OCI-M2 (cell line): Measurements from ENCODE around the gene COPZ1.
"Not testable (repeated sequence)": the region's sequence is repeated elsewhere in the genome, so short reads cannot be mapped to it uniquely, and the experiment has no call there.

Experiments used
- DNase-seq: peaks from one replicate; lab custom pipeline; 2025; ENCODE audit not compliant: unreplicated experiment; lab: John Stamatoyannopoulos, UW

Gene COPZ1

DNA sequence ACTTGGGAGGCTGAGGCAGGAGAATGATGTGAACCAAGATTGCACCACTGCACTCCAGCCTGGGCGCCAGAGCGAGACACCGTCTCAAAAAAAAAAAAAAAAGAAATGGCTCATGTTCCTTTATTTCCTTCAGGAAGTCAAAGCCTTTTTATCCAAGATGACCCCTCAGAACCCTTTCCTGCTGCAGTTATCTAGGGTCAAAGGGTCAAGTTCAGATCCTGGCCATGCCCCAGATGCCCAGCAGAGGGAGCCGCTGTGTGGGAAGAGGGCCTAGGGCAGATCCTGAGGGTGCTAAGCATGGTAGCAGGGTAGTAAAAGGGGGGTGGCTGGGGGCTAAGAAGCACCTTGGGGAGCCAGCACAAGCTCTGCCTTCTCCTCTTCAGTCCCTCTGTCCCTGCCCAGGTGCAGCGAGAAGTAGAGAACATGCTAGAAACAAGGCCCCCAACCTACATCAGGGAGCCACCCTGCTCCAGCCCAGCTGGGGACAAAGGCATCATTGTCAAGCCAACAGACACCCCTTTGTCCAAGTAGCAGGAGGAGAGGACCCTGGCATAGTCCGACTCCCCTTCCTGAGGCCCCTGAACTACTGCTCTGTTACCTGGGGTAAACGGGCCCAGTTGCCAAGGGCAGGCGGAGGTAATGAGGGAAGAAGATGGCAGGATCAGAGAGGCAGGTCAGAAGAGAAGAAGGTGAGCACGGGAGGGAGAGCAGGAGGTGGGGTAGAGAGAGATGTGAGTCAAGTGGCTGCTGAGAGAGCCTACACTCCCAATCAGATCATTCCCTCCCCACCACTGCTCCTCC, 30.6 kb upstream of the COPZ1 start:
- DNase-seq = no peak

- DNase-seq = no peak
Measured at GRCh38 chr12:54294953-54295566, 29.9 kb upstream of the COPZ1 start.

GRCh38 chr12:54296393-54297099, 28.4 kb upstream of the COPZ1 start:
- peak; percentile 56 for DNase-seq

DNA sequence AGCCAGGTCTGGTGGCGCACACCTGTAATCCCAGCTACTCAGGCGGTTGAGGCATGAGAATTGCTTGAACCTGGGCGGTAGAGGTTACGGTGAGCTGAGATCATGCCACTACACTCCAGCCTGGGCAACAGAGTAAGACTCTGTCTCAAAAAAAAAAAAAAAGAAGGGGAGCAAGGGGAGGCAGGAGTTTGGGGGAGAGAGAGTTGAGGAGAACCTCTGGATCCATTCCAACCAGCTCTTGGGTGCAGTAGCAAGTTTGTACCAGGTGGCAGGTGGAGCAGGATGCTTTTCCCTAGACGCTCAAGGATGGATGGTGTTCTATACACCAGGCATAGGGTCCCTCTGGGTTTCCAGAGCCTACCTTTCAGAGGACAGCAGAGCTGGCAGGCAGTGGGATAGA, 26.0 kb upstream of the COPZ1 start:
- no peak for DNase-seq

DNA sequence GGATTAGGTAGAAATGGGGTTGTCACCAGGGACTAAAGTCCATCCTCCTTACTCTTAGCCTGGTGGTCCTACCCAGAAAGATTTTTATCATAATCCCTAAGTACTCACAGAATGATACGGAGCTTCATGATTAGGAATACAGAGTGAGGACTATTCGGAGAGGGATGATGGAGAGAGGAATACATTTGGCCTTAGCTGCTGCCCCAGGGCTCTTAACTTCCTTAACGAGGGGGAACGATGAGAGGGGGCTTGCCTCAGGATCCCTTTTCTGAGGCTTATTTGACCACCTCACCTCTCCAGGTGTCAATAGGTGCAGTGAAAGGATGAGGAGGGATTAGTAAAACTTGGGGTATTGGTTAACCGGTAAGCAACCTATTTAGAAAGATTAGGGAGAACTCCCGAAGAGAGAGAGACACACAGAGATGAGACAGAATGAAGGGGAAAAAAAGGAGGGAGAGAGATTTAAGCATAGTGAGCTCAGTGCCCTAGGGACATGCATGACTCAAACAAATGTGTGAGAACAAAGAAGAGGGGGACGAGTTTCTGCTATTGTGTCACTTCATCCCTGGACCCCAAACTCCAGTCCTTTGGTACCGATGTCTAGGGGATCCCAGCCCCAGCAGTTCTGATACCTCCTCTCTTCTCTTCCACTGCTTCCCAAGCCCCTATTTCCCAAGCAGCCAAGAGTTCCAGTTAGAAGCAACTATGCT, 25.3 kb upstream of the COPZ1 start:
- no peak for DNase-seq

GRCh38 chr12:54300225-54300731, 24.7 kb upstream of the COPZ1 start:
- DNase-seq = no peak

GRCh38 chr12:54300732-54301427, 24.1 kb upstream of the COPZ1 start, which contains the start of gene NFE2:
Gene NFE2 (minus strand): TSS chr12:54301015. CDS start chr12:54295248, 5,767 bp downstream.
- DNase-seq = no peak

DNA sequence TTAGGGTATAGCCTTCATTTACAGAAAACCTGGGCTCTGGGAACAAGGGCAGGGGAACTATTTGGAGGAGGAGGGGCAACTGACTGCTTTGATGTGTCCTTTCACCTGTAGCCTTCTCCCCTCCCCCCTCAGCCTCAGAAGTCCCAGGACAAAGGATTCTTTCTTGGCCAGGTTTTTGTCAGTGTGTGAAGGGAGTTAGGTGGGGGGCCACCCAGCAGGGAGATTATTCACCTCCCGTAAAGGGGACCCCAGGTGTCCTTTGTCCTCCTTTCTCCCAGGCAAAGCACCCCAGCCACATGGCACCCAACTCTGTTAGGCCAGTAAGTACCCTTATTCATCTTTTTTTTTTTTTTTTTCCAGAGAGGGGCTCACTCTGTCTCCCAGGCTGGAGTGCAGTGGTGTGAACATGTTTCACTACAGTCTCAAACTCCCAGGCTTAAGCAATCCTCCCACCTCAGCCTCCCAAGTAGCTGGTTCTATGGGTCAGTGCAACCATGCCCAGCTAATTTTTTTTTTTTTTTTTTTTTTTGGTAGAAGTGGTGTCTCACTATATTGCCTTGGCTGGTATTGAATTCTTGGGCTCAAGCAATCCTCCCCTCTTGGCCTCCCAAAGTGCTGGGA, 23.4 kb upstream of the COPZ1 start:
- DNase-seq = no peak

GRCh38 chr12:54303640-54304039, 21.3 kb upstream of the COPZ1 start:
- DNase-seq = no peak

DNA sequence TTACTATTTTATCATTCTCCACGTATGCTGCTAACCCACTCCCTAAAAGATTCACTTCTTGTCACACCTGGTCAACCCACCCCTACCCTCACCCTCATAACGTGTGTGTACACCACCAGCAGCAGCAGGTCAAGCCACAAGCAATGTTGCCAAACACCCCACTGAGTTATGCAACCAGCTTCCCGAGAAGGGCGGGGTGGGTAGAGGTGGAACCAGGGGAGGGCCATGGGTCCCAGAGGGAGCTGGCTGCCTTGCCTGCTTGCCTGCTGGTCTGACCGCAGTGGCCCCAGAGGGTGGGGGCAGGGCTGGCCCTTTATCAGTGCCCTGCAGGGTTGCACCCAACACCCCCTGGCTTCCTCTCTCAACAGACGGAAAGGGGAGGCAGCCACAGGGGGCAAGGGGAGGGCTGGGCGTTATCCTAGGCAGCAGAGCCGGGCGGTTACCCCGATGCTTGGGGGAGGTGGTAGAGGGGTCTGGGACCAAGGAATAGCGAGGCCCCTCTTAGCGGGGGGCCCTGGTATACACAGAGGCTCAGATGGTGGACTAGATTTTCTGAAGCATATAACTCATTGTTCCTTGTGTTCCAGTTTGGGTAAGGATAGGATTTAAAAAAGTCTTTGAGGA, 20.6 kb upstream of the COPZ1 start:
- DNase-seq = peak; percentile 86

DNA sequence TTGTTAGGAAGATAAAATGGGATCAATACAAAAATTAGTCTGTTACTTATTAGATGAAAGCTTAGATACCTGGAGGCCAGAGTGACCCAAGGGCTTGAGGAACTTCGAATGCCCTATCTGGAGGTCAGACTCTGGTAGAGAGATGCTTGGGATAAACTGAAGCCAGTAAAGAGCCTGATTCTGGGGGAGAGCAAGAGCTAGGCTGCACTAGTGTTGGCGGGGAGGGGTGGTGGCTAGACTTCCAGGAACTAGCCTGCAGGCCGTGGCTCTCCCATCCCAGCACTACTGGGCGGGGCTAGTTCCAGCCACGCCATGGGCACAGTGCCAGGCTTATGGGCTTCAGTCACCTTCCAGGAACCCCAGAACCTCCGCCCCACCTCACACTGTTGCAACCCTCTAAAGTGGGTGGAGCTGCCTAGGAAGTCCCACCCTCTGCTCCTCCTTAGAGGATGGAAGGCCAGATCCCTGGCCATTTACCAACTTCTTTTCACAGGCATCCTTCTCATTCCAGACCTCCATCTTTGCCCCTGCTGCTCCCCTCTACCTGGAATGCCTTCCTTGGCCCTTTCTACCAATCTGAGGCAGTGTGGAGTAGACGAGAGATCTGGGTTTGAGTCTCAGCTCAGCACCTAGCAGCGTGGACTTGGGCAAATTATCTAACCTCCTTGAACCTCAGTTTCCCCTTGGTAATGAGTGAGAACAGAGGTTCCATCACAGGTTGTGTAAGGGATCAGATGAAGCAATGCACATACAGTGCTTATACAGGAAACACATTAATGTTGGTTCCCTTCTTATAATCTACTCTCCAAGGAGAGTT, 17.8 kb upstream of the COPZ1 start:
- no peak for DNase-seq

DNA sequence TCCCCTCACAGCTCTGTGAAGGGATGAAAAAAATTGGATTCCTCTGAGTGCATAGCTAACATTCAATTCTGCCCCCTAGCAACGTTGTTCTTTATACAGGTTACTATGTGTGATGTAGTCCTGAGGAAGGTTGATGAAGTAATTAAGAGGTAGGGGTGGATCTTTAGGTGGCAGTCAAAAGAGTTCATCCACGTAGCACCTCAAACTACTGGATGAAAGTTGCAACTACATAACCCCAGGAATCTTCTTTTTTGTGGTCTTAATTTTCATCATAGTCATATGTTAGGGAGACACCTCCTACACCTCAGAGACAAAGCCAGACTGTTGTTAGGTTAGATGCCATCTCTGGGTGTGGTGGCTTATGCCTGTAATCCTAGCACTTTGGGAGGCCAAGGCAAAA, 13.9 kb upstream of the COPZ1 start:
- DNase-seq = no peak

DNA sequence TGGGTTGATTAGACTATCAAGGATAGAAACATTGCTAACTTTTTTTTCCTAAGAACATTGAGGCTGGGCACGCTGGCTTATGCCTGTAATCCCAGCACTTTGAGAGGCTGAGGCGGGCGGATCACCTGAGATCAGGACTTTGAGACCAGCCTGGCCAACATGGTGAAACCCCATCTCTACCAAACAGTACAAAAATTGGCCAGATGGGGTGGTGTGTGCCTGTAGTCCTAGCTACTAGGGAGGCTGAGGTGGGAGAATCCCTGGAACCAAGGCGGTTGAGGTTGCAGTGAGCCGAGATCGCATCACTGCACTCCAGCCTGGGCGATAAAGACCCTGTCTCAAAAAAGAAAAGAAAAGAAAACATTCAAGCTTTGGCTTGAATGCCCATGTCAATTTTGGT, 12.6 kb upstream of the COPZ1 start:
- not testable (repeated sequence) for DNase-seq

GRCh38 chr12:54321363-54321762, 3.6 kb upstream of the COPZ1 start:
- no peak for DNase-seq

DNA sequence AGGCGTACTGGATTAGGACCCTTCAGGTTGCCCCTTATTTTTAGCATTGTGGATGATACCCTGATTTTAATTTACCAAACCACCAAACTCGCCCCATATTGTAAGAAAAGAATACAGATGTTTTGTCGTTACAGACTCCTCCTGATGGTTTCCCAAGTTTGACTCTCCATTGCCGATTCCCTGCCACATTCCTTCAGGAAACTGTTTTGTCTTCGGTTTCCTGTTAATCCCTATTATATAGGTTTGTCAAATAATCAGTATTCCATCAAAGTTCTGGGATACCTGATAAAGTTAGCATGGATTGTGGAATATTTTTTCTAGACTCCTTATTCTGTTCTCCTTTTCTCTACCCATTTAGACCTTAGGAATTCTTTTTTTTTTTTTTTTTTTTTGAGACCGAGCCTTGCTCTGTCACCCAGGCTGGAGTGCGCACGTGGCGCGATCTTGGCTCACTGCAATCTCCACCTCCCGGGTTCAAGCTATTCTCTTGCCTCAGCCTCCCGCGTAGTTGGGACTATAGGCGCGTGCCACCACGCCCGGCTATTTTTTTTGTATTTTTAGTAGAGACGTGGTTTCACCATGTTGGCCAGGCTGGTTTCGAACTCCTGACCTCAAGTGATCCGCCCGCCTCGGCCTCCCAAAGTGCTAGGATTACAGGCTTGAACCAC, 645 bp downstream of the COPZ1 start:
- not testable (repeated sequence) for DNase-seq

DNA sequence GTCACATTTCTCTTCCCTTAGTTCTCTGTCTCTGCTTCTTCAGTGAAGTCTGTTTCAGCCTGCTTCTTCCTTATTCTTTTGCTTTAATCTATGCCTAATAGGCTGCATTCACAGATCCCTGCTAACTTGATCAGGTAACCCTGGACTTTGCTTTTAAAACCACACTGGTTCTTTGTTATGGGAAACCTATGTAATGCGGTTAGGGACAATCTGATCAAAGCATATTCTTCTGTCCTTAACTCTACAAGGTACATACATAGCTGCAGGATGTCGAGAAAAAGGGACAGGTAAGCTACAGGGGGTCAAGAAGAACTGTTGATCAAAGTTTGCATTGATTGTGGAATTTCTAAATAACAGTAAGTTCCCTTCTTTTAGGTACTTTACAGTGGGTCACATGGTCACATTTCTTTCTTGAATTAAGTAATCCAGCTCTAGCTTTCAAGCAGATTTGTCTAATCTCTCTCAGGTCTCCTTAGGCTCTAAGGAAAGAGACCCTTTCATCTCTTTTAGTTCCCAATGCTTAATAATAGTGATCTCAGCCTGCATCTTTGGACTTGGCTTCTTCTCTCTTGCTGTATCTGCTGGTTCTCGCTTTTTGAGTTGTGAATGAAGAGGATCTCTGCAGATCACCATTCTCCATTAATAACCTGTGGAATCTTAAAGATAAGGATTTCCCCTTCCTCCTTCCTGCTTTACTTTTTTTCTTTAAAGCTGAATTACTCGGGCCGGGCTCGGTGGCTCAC, 3.8 kb downstream of the COPZ1 start:
- DNase-seq = no peak

GRCh38 chr12:54329759-54330158, 4.8 kb downstream of the COPZ1 start:
- DNase-seq = no peak

GRCh38 chr12:54330442-54330841, 5.5 kb downstream of the COPZ1 start:
- no peak for DNase-seq
